Measurements from ENCODE around the gene DNAJC1.
"Not testable (repeated sequence)": the region's sequence is repeated elsewhere in the genome, so short reads cannot be mapped to it uniquely, and the experiment has no call there.

DNAJC1 gene

GRCh38 chr10:21733710-21734109 is 269.8 kb downstream of the DNAJC1 start:
- DNase-seq (ENCODE audit: low read depth in 2 of 2, low spot score in 1 of 2): no peak

DNA sequence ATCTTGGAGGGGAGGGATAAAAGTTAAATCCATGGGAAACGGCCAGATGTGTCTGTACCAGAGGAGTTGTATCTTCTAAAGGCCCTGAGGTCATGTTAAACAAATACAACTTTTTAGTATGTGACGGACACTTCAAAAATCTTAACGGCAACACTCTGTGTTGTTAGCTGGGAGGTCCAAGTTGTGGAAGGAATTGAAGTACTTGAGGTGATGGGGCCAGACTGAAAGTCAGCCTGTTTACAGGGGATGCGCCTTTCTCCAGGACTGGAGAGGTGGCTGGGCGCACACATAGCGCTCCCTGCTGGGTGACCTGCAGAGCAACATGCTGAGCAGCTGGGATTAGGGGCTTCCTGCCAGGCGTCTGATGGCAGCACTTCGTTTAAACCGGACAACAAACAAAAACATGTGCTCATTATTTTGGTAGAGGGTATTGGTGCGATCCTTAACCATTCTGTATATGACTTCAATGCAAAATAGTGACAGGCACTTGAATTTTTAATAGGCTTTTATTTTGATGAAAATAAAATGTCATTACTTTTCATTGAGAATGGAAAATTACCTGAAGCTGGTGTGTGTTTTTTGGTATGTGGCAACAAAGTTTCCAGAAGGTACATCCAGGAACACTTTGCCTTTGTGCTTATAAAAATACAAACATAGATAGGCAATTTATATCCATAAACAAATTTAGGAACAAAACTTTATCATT is 271.3 kb downstream of the DNAJC1 start:
- DNase-seq (ENCODE audit: low read depth in 2 of 2, low spot score in 1 of 2): no peak

GRCh38 chr10:21728618-21729017 is 274.9 kb downstream of the DNAJC1 start:
- DNase-seq (ENCODE audit: low read depth in 2 of 2, low spot score in 1 of 2): no peak

DNA sequence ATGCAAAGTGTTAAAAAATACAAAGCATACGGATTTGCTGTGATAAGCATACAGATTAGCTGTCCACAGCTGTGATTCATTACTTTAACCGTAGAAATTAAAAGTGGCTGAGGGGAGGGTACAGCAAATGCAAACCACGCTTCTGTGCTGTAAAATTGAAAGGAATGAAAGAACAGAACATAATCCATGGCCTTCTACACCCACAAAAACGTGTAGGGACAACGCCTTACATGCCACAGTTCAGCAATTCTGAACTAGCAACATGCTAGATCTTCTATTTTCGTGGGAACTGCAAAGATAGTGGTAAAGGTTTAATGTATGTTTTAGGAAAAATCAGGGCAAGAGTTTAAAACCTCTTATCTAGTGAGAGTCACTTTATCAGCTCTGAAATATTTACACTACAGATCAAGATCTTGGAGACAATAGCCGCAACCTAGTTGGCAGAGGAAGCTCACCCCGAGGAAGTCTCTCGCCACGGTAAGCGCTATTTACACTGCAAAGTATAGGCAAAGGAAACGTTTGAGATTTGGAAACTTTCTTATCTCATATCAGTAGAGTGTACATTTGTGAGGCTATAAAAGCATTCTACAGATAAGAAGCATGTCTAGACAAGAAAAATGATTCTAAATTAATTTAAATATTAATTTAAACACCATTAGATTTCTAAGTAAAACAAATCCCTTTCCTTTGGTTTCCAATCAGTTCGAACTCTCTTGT is 275.9 kb downstream of the DNAJC1 start:
- DNase-seq (ENCODE audit: low read depth in 2 of 2, low spot score in 1 of 2): no peak

GRCh38 chr10:21726601-21727225 is 276.8 kb downstream of the DNAJC1 start:
- DNase-seq (ENCODE audit: low read depth in 2 of 2, low spot score in 1 of 2): no peak

- DNase-seq (ENCODE audit: low read depth in 2 of 2, low spot score in 1 of 2): no peak
These were observed 278.7 kb downstream of the DNAJC1 start for GRCh38 chr10:21724687-21725367.

- DNase-seq (ENCODE audit: low read depth in 2 of 2, low spot score in 1 of 2): no peak
These were observed 279.4 kb downstream of the DNAJC1 start for GRCh38 chr10:21724020-21724589.

DNA sequence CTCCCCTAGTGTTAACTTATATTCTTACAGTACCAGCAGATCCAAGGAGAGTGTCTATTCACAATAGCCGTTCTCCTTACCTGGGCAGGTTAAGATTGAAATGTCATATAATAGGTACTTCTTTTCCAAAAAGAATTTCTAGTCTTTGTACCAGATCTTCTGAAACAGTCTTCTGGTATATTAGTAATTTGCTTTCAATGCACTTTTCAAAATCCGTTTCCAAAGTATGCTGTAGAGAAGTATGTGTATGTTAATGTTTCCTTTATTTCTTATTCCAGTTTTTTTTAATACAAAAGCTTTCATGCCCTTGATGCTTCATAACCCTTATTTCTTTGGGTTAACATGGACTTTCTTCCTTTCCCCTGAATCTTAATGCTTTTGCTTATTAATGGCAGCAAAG is 281.3 kb downstream of the DNAJC1 start:
- no peak for DNase-seq (ENCODE audit: low read depth in 2 of 2, low spot score in 1 of 2)

GRCh38 chr10:21721000-21721665 is 282.4 kb downstream of the DNAJC1 start:
- DNase-seq (ENCODE audit: low read depth in 2 of 2, low spot score in 1 of 2): no peak

GRCh38 chr10:21720090-21720489 is 283.4 kb downstream of the DNAJC1 start:
- no peak for DNase-seq (ENCODE audit: low read depth in 2 of 2, low spot score in 1 of 2)

DNA sequence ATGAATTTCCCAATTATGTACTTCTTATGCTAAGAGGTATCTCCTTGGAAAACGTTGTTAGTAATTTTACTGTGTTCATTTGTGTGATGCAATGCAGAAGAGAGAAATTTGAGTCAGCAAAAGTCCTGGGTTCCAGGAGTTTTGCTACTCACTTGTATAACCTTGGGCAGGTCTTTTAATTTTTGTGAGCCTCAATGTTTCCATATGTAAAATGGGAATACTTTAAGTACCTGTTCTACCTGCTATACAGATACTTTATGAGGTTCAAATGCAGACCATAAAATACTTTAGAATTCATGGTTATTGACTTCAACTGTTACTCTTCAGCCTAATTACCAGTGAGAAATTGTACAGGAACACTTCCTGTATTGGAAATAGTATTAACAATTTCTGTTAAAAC is 284.0 kb downstream of the DNAJC1 start:
- no peak for DNase-seq (ENCODE audit: low read depth in 2 of 2, low spot score in 1 of 2)

- DNase-seq (ENCODE audit: low read depth in 2 of 2, low spot score in 1 of 2): not testable (repeated sequence)
These were observed 286.0 kb downstream of the DNAJC1 start for GRCh38 chr10:21717437-21718054.

DNA sequence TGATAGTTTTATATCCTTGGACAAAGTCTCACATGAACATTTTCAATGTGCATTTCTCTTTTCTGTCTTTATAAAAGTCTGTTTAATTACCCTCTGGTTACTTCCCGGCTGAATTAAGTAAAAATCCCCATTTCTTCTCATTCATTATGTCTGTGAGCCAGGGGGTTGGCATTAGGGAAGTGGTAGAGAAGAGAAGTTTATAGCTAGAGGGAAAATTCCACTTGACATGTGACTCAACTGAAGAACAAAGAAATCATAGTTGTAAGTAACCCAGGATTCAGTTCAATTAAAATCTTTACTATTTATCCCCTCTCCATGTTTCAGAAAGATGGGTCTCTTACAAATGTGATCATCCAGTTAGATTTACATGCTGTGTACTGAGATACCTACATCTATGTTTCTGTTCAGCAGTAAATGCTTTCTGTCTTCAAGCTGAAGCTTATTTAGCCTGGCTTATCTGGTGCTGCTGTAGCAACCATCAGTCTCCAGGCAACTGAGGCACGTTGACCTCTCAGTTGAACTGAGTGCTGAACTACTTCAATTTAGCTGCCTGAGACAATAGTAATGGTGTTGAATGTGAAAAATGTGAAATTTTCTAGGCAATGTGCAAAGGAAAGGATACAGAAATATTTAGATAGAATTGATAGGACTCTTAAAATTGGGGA is 287.9 kb downstream of the DNAJC1 start:
- DNase-seq (ENCODE audit: low read depth in 2 of 2, low spot score in 1 of 2): no peak

GRCh38 chr10:21712975-21713374 is 290.6 kb downstream of the DNAJC1 start:
- no peak for DNase-seq (ENCODE audit: low read depth in 2 of 2, low spot score in 1 of 2)

- no peak for DNase-seq (ENCODE audit: low read depth in 2 of 2, low spot score in 1 of 2)
These were observed 296.0 kb downstream of the DNAJC1 start for GRCh38 chr10:21707498-21707897.
